Dendritic cell treated with granulocyte-macrophage colony-stimulating factor and Interleukin-4, amounts not matched to agents 40 ng/mL and 50 ng/mL, for 4 days (primary cell): ENCODE results near the gene TMPRSS6.

Experiments
- H3K27ac Mint-ChIP-seq: one replicate; pipeline ENCODE4 v1.8.0; 2022; ENCODE audit warnings: mild to moderate bottlenecking, mixed read lengths
- H3K27me3 Mint-ChIP-seq: one replicate; pipeline ENCODE4 v1.8.0; 2022; ENCODE audit warnings: mild to moderate bottlenecking, mixed read lengths
- H3K36me3 Mint-ChIP-seq: one replicate; pipeline ENCODE4 v1.8.0; 2022; ENCODE audit warnings: low read depth, mixed read lengths
- H3K4me1 Mint-ChIP-seq: one replicate; pipeline ENCODE4 v1.8.0; 2022; ENCODE audit warnings: low read depth, mixed read lengths
- H3K4me3 Mint-ChIP-seq: one replicate; pipeline ENCODE4 v1.8.0; 2022; ENCODE audit warnings: mild to moderate bottlenecking, moderate library complexity, mixed read lengths
- H3K9me3 Mint-ChIP-seq: one replicate; pipeline ENCODE4 v1.8.0; 2022; ENCODE audit warnings: mixed read lengths
- intact Hi-C: fragments of 100-400 bp; cut with micrococcal nuclease; formaldehyde crosslinking; loops from one replicate; pipeline ENCODE4 v1.15.0; 2022

Gene TMPRSS6

GRCh38 chr22:37146507-37147180 lies 37.1 kb upstream of the TMPRSS6 start:
- intact Hi-C loops = no loop called here
- H3K9me3 Mint-ChIP-seq = no peaks in the 10 kb centered on the region

GRCh38 chr22:37146051-37146385 lies 36.5 kb upstream of the TMPRSS6 start:
- intact Hi-C loops = no loop called here
- H3K4me3 Mint-ChIP-seq = no peak overlapping the region
- H3K27me3 Mint-ChIP-seq = peaks cover 32% of the 10 kb centered on the region
- no peaks in the 10 kb centered on the region for H3K9me3 Mint-ChIP-seq
- no peaks in the 10 kb centered on the region for H3K36me3 Mint-ChIP-seq
- no peak overlapping the region for H3K27ac Mint-ChIP-seq
- no peaks in the 10 kb centered on the region for H3K4me1 Mint-ChIP-seq

More at GRCh38 chr22:37146507-37147180, 37.1 kb upstream of the TMPRSS6 start:
- Mint-ChIP-seq H3K4me3 (no peak overlapping the region), H3K27me3 (peaks cover 32% of the 10 kb centered on the region), H3K36me3 (no peaks in the 10 kb centered on the region), H3K4me1 (no peaks in the 10 kb centered on the region), H3K27ac (no peak overlapping the region)

DNA sequence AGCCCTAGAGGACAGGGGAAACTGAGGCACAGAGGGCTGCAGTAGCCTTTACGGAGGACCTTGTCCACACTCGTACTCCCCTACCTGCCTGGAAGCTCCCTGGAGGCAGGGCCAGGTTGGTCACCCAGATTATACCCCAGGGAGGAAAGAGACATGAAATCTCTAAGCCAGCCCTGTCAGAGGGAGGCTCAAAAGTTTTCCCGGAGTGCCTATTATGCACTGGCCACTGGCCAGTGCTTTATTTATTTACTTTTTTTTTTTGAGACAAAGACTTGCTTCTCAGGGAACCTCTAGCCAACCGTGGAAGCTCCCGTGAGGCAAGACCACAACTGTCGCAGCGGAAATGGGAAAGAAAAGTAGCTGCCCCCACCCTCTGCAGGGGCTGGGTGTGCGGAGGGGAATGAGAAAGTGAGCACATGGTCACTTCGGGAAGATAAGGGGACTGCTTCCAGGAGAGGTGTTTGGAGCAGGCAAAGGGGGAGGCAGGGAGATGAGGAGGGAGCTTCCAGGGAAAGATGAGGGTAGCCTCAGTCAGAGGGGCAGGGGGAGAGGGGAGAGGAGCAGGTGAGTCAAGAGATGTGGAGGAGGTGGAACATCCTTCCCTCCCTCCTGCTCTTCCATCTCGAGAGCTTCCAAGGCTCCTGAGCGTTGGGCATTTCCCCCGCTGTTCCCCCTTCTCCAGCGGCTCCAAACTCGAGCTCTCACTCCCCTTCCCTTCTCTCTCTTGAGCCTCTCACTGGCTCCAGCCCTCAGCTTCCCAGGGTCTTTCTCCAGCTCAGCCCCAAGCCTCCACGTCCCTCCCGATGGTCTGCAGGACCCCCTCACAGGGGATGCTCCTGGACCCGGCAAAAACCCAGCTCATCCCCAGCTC lies 35.9 kb upstream of the TMPRSS6 start:
- no peak overlapping the region for H3K27ac Mint-ChIP-seq
- H3K27me3 Mint-ChIP-seq = peaks cover 28% of the 10 kb centered on the region
- intact Hi-C loops = no loop called here
- H3K4me3 Mint-ChIP-seq = no peak overlapping the region
- H3K36me3 Mint-ChIP-seq = no peaks in the 10 kb centered on the region
- H3K4me1 Mint-ChIP-seq = no peaks in the 10 kb centered on the region
- no peaks in the 10 kb centered on the region for H3K9me3 Mint-ChIP-seq

DNA sequence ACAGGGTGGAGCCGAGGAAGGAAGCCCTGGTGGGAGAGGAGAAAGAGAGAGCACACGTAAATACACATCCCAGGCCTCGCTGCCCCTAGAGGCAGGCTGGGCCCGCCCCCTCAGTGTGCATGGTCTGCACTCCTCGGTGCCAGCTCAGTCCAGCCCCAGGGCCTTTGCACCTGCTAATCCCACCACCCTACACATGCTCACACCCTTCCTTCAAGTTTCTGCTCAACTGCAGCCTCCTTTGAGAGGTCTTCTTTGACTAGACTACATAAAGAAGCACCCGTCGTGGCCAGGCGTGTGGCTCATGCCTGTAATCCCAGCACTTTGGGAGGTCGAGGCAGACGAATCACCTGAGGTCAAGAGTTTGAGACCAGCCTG lies 34.7 kb upstream of the TMPRSS6 start:
- no peak overlapping the region for H3K27ac Mint-ChIP-seq
- peaks cover 22% of the 10 kb centered on the region for H3K27me3 Mint-ChIP-seq
- intact Hi-C loops = no loop called here
- H3K4me3 Mint-ChIP-seq = no peak overlapping the region
- no peaks in the 10 kb centered on the region for H3K9me3 Mint-ChIP-seq
- H3K36me3 Mint-ChIP-seq = no peaks in the 10 kb centered on the region
- H3K4me1 Mint-ChIP-seq = no peaks in the 10 kb centered on the region

- Mint-ChIP-seq H3K9me3 (no peaks in the 10 kb centered on the region), H3K4me3 (no peak overlapping the region), H3K36me3 (no peaks in the 10 kb centered on the region), H3K4me1 (no peaks in the 10 kb centered on the region), H3K27ac (no peak overlapping the region), H3K27me3 (peaks cover 23% of the 10 kb centered on the region)
- intact Hi-C loops = no loop called here
Measured at GRCh38 chr22:37141971-37142370, 32.5 kb upstream of the TMPRSS6 start.

DNA sequence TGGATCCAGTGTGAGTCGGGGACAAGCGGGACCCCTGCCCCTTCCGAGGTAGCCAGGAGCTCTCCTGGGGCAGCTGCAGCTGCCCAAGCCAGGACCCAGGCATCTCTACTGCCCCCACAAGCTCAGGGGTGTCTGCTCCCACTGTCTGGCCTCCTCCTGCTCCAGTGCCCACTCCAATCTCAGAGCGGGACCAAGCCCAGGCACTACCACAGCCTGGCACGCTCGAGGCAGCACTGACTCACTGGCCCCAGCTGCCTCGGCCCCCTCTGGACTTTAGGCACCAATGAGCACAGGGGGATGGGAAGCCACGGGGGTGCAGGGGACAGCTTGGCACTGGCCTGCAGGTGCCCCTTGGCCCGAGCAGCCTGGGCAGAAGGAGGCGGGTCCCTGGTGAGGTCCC lies 32.0 kb upstream of the TMPRSS6 start:
- peaks cover 25% of the 10 kb centered on the region for H3K27me3 Mint-ChIP-seq
- no peaks in the 10 kb centered on the region for H3K9me3 Mint-ChIP-seq
- no peaks in the 10 kb centered on the region for H3K36me3 Mint-ChIP-seq
- H3K4me3 Mint-ChIP-seq = no peak overlapping the region
- H3K4me1 Mint-ChIP-seq = no peaks in the 10 kb centered on the region
- intact Hi-C loops = no loop called here
- no peak overlapping the region for H3K27ac Mint-ChIP-seq

GRCh38 chr22:37140686-37141323 lies 31.3 kb upstream of the TMPRSS6 start:
- no peak overlapping the region for H3K4me3 Mint-ChIP-seq
- no peaks in the 10 kb centered on the region for H3K9me3 Mint-ChIP-seq
- H3K27ac Mint-ChIP-seq = no peak overlapping the region
- intact Hi-C loops = no loop called here
- no peaks in the 10 kb centered on the region for H3K36me3 Mint-ChIP-seq
- H3K4me1 Mint-ChIP-seq = no peaks in the 10 kb centered on the region
- peaks cover 19% of the 10 kb centered on the region for H3K27me3 Mint-ChIP-seq

- intact Hi-C loops = no loop called here
- H3K27ac Mint-ChIP-seq = no peak overlapping the region
- no peaks in the 10 kb centered on the region for H3K9me3 Mint-ChIP-seq
- H3K27me3 Mint-ChIP-seq = peaks cover 12% of the 10 kb centered on the region
- no peak overlapping the region for H3K4me3 Mint-ChIP-seq
- H3K36me3 Mint-ChIP-seq = no peaks in the 10 kb centered on the region
- H3K4me1 Mint-ChIP-seq = no peaks in the 10 kb centered on the region
Measured at GRCh38 chr22:37139762-37140161, 30.2 kb upstream of the TMPRSS6 start.

DNA sequence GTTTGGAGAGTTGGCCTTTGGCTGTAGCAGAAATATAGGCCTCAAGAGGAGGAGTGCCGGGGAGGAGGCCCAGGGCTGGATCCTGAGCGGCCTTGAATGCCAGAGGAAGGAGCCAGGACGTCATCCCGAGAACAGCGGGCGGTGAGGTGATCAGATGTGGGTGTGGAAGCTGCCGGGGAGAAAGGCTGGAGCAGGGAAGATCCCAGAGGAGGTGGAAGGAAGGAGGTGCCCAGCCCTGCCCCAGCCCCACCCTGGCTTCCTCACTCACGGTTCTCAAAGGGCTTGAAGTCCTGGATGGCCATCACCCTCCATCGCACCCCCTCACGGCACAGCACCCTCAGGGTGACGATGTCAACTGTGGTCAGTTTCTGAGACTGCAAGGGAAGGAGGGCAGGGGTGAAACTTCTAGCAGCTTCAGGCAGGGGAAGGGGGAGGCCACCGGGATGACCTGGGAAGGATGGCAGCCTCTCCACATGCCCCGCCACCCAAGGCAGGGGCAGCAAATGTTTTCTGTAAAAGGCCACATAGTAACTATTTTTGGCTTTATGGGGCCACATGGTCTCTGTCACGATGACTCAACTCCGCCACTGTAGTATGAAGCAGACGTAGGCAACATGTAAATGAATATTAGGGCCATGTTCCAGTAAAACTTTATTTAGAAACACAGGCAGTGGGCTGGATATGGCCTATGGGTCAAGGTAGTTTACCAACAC lies 29.5 kb upstream of the TMPRSS6 start:
- Mint-ChIP-seq H3K27ac (no peak overlapping the region), H3K27me3 (peaks cover 11% of the 10 kb centered on the region), H3K36me3 (no peaks in the 10 kb centered on the region), H3K4me3 (no peak overlapping the region), H3K9me3 (no peaks in the 10 kb centered on the region), H3K4me1 (no peaks in the 10 kb centered on the region)
- intact Hi-C loops = no loop called here

DNA sequence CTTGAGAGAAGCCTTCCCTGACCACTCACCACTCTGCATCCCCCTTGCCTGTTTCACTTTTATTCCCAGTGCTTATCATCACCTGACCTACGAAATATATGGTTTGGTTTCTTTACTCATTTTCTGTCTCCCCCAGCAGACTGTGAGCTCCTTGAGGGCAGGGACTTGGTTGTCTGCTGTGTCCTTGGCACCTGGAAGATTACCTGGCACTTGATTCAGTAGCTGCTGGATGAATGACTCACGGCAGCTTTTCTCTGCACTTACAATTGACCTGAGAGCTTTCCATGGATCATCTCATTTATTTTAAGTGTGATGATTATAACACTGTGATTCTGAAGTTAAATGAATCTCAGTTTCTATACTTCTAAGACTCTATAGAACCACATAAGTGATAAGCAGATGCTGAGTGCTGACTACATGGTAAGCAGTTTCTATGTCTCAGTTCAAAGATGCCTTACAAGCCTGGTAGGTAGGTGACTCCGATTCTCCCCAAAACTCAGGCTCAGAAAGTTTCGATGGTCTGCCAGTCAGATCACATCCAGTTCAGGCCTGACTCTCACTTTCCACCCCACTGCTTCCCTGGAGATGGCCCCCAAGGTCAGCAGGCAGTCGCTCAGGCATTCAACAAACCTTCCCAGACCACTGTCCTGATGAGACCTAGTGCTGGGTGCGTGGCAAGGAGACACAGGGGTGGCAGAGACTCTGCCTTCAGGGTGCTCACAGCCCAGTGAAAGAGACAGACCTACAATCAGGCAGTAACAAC lies 28.6 kb upstream of the TMPRSS6 start:
- Mint-ChIP-seq H3K9me3 (no peaks in the 10 kb centered on the region), H3K4me1 (no peaks in the 10 kb centered on the region), H3K4me3 (no peak overlapping the region), H3K36me3 (no peaks in the 10 kb centered on the region), H3K27ac (no peak overlapping the region), H3K27me3 (peaks cover 7% of the 10 kb centered on the region)
- intact Hi-C loops = no loop called here

DNA sequence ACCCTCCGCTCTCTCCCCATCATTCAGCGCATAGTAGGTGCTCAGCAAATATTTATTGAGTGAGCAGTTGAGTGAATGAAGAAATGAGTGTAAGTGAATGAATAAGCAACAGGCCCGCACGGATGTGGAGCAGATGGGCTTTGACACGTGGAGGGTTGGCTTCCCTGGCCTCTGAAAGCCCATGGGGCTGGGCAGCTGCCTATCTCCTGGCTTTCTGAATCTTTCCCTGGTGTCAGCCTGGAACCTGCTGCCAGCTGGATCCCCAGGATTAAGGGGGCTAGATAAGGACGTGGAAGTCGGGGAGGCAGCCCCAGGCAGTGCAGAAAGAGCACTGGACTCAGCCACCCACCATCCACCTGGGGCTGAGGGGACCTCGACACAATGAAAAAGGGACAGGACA lies 27.6 kb upstream of the TMPRSS6 start:
- H3K36me3 Mint-ChIP-seq = no peaks in the 10 kb centered on the region
- H3K4me3 Mint-ChIP-seq = no peak overlapping the region

GRCh38 chr22:37135023-37135422 lies 25.5 kb upstream of the TMPRSS6 start:
- Mint-ChIP-seq H3K27ac (no peak overlapping the region), H3K9me3 (no peaks in the 10 kb centered on the region), H3K4me1 (no peaks in the 10 kb centered on the region)

More for the DNA sequence above, 27.6 kb upstream of the TMPRSS6 start:
- intact Hi-C loops = no loop called here
- H3K4me1 Mint-ChIP-seq = no peaks in the 10 kb centered on the region
- no peak overlapping the region for H3K27ac Mint-ChIP-seq
- H3K9me3 Mint-ChIP-seq = no peaks in the 10 kb centered on the region
- peaks cover 8% of the 10 kb centered on the region for H3K27me3 Mint-ChIP-seq

DNA sequence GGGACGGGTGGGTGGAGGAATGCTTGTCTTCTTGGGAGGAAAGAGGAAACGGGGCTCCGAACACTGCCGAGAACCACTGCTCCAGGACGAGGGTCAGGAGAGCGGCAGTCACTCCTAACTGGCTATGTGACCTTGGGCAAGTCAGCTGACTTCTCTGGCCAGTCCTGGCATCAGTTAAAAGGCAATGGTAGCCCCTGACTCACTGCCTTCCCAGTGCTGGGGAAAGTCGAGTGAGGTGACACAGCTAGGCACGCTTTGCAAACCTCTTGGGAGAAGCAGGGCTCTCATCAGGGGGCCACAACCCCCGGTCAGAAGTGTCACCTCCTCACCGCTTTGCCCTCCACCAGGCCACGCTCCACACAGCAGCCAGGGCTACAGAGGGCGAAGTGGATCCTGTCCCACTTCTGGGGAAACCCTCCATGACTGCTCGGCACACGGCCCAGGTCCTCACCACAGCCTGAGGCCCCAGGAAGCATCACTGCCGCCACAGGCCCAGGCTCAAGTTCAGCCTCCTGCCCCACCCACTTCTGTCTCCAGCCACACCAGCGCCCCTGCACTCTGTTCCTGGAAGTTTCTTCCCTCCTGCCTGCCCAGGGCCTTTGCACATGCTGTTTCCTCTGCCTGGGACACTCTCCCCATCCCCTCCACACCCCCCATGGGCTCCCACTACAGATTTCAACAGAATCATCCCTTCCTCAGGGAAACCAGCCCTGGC lies 23.9 kb upstream of the TMPRSS6 start:
- no peak overlapping the region for H3K4me3 Mint-ChIP-seq
- H3K4me1 Mint-ChIP-seq = no peaks in the 10 kb centered on the region
- no peaks in the 10 kb centered on the region for H3K9me3 Mint-ChIP-seq
- no peak overlapping the region for H3K27ac Mint-ChIP-seq
- H3K27me3 Mint-ChIP-seq = peaks cover 10% of the 10 kb centered on the region
- intact Hi-C loops = no loop called here
- no peaks in the 10 kb centered on the region for H3K36me3 Mint-ChIP-seq

More at GRCh38 chr22:37135023-37135422, 25.5 kb upstream of the TMPRSS6 start:
- H3K4me3 Mint-ChIP-seq = no peak overlapping the region
- H3K36me3 Mint-ChIP-seq = no peaks in the 10 kb centered on the region
- peaks cover 10% of the 10 kb centered on the region for H3K27me3 Mint-ChIP-seq
- intact Hi-C loops = no loop called here
